Endodermal cell (in vitro differentiated cells): ENCODE results near the gene USP9X. TPM values are rescaled to one million over a fixed set of nuclear protein-coding genes. Genes with fewer than 3 reads are reported as not detected.

Experiments used
- DNase-seq: peaks from one replicate; pipeline ENCODE4 v3.0.0-alpha.2; 2017
- H3K27ac ChIP-seq: 2 replicates; pipeline ENCODE4 v1.5.1; 2013; ENCODE audit warnings: mild to moderate bottlenecking, low read depth, low read length, moderate library complexity
- H3K27me3 ChIP-seq: 2 replicates; pipeline ENCODE4 v1.6.1; 2013; ENCODE audit warnings: mild to moderate bottlenecking, low read length, moderate library complexity; ENCODE audit not compliant: insufficient read depth, control insufficient read depth, poor library complexity, severe bottlenecking
- H3K36me3 ChIP-seq: 2 replicates; pipeline ENCODE4 v1.7.0; 2013; ENCODE audit warnings: mild to moderate bottlenecking, low read length, moderate library complexity; ENCODE audit not compliant: control insufficient read depth, insufficient read depth
- H3K4me1 ChIP-seq: one replicate; pipeline ENCODE4 v1.7.0; 2013; ENCODE audit warnings: low read length; ENCODE audit not compliant: control insufficient read depth, insufficient read depth
- H3K4me3 ChIP-seq: 2 replicates; pipeline ENCODE4 v1.5.1; 2013; ENCODE audit warnings: mild to moderate bottlenecking, low read length, moderate library complexity
- H3K9ac ChIP-seq: 2 replicates; pipeline ENCODE4 v1.6.1; 2013; ENCODE audit warnings: mild to moderate bottlenecking, low read length, moderate library complexity; ENCODE audit not compliant: poor library complexity, severe bottlenecking; ENCODE audit errors: extremely low read depth
- H3K9me3 ChIP-seq: 2 replicates; pipeline ENCODE4 v1.6.1; 2013; ENCODE audit warnings: mild to moderate bottlenecking, low read length, moderate library complexity; ENCODE audit not compliant: control insufficient read depth
- H3K27ac Mint-ChIP-seq: 2 replicates; pipeline ENCODE4 v1.8.0; 2020; ENCODE audit warnings: mixed read lengths
- H3K27me3 Mint-ChIP-seq: 2 replicates; pipeline ENCODE4 v1.8.0; 2021; ENCODE audit warnings: mild to moderate bottlenecking, mixed read lengths; ENCODE audit not compliant: insufficient read depth
- H3K36me3 Mint-ChIP-seq: 2 replicates; pipeline ENCODE4 v1.8.0; 2020; ENCODE audit warnings: low read depth, mixed read lengths
- H3K4me1 Mint-ChIP-seq: 2 replicates; pipeline ENCODE4 v1.8.0; 2020; ENCODE audit warnings: mixed read lengths
- H3K4me3 Mint-ChIP-seq: 2 replicates; pipeline ENCODE4 v1.8.0; 2020; ENCODE audit warnings: mild to moderate bottlenecking, moderate library complexity, mixed read lengths
- H3K9me3 Mint-ChIP-seq: 2 replicates; pipeline ENCODE4 v1.8.0; 2020; ENCODE audit warnings: mild to moderate bottlenecking, mixed read lengths
- WGBS, 2 experiments: methylation state at CpG; one replicate each; pipeline versions ENCODE4 v1.1.5 to v1.1.7; 2013; ENCODE audit warnings: missing lambda C conversion rate in 2 of 2, mixed read lengths in 1 of 2; ENCODE audit not compliant: insufficient coverage in 1 of 2, insufficient read length in 1 of 2; 5-methylcytosine and 5-hydroxymethylcytosine counted together
- total RNA-seq, 2 donors: library from RNA; stranded (reverse); fragmentation: NEBNext Ultra II Directional in 1 of 2; extraction: Animal tissue kit (Norgen Biotek cat#: 25700) in 1 of 2; gene quantifications; 2 replicates in 1 of 2; 3 replicates in 1 of 2; pipeline ENCODE4 v1.2.1, GENCODE V29; 2021
- TF ChIP-seq, protein P1 (sequence below): fragments of 200-600 bp; sonication (generic); conservative IDR thresholded peaks from 2 replicates; pipeline ENCODE4 v1.5.0; 2021; ENCODE audit warnings: antibody characterized with exemption, mild to moderate bottlenecking

Gene USP9X
- total RNA-seq, 2 donors from 2014 or later: 88.1 to 128 TPM

DNA sequence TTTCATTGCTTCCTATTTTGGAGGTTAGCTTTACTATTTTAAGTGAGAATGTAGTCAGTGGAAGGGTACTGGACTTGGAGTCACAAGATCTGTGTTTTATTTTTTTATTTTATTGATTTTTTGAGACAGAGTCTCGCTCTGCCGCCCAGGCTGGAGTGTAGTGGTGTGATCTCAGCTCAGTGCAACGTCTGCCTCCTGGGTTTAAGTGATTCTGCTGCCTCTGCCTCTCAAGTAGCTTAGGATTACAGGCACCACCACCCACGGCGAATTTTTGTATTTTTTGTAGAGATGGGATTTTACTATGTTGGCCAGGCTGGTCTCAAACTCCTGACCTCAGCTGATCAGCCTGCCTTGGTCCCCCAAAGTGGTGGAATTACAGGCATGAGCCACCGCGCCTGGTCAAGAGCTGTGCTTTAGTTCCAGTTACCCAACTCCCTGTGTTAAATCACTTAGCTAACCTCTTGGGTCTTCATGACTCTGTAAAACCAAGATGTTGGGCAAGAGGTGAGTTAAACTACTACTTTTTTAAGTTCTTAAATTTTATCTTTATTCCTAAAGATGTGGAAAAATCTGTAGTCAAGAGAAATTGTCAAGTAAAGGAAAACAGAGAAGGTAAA is 11.2 kb downstream of the USP9X start:
- H3K27me3 Mint-ChIP-seq: no peaks in the 10 kb centered on the region
- H3K36me3 Mint-ChIP-seq: peaks cover 19% of the 10 kb centered on the region
- H3K9ac ChIP-seq: no peak overlapping the region
- no peaks in the 10 kb centered on the region for H3K27me3 ChIP-seq
- no peak overlapping the region for H3K4me3 ChIP-seq
- WGBS, 2 experiments: 83% methylated on average over 5 of the region's 7 CpGs; no CpG with 5 or more reads in 1 of the 2 experiments
- peaks cover 30% of the 10 kb centered on the region for H3K4me1 Mint-ChIP-seq
- TF ChIP-seq, protein P1, sequence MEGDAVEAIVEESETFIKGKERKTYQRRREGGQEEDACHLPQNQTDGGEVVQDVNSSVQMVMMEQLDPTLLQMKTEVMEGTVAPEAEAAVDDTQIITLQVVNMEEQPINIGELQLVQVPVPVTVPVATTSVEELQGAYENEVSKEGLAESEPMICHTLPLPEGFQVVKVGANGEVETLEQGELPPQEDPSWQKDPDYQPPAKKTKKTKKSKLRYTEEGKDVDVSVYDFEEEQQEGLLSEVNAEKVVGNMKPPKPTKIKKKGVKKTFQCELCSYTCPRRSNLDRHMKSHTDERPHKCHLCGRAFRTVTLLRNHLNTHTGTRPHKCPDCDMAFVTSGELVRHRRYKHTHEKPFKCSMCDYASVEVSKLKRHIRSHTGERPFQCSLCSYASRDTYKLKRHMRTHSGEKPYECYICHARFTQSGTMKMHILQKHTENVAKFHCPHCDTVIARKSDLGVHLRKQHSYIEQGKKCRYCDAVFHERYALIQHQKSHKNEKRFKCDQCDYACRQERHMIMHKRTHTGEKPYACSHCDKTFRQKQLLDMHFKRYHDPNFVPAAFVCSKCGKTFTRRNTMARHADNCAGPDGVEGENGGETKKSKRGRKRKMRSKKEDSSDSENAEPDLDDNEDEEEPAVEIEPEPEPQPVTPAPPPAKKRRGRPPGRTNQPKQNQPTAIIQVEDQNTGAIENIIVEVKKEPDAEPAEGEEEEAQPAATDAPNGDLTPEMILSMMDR: no peak
- H3K36me3 ChIP-seq: peaks cover 13% of the 10 kb centered on the region
- peak overlapping the region; percentile 35 for H3K27ac Mint-ChIP-seq
- H3K27ac ChIP-seq: no peak overlapping the region
- H3K4me1 ChIP-seq: no peaks in the 10 kb centered on the region
- no peak overlapping the region for H3K4me3 Mint-ChIP-seq
- no peaks in the 10 kb centered on the region for H3K9me3 ChIP-seq
- H3K9me3 Mint-ChIP-seq: peaks cover 14% of the 10 kb centered on the region
- no peak for DNase-seq

DNA sequence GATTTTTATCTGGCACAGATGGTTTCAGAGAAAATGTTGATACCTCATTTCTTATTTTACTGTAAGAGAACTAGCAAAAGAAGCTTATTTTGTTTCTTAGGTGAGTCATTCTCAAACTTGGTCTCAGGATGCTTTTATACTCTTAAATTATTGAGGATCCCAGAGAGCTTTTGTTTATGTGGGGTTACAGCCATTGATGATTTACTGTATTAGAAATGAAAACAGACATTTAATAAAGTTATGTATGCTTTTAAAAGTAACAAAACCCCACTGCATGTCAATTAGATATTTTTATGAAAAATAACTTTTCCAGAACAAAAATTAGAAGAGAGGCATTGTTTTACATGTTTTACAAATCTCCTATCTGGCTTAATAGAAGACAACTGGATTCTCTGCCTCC is 12.1 kb downstream of the USP9X start:
- peaks cover 23% of the 10 kb centered on the region for H3K36me3 Mint-ChIP-seq
- no peak overlapping the region for H3K27ac ChIP-seq
- H3K4me3 Mint-ChIP-seq: no peak overlapping the region

DNA sequence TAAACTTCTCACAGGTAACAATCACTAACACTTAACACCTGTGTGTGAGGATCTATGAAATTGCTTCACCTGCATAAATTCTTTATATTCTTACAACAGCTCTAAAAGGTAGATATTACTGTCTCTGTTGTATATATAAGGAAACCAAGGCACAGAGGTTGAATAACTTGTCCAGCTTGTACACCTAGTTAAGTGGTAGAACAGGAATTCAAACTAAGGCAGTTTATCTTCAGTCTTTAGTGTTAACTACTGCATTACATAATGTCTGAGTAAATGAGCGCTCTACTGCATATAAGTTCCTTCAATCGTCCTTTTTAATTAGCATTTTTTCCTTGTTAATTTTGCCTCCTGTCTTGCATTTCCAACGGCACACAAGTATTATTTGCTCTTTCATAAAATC is 15.0 kb downstream of the USP9X start:
- no peak overlapping the region for H3K4me3 ChIP-seq
- Mint-ChIP-seq H3K27ac (no peak overlapping the region), H3K4me3 (no peak overlapping the region), H3K27me3 (no peaks in the 10 kb centered on the region), H3K9me3 (peaks cover 15% of the 10 kb centered on the region), H3K4me1 (peaks cover 19% of the 10 kb centered on the region), H3K36me3 (peaks cover 21% of the 10 kb centered on the region)
- no peaks in the 10 kb centered on the region for H3K27me3 ChIP-seq
- H3K36me3 ChIP-seq: peaks cover 6% of the 10 kb centered on the region
- no peaks in the 10 kb centered on the region for H3K4me1 ChIP-seq
- TF ChIP-seq, protein P1: no peak
- H3K9ac ChIP-seq: no peak overlapping the region
- DNase-seq: no peak
- no peaks in the 10 kb centered on the region for H3K9me3 ChIP-seq
- 100% methylated on average over 1 to 3 of the region's 3 CpGs for WGBS, 2 experiments
- H3K27ac ChIP-seq: no peak overlapping the region

More for the DNA sequence above, 12.1 kb downstream of the USP9X start:
- DNase-seq: no peak
- H3K27me3 ChIP-seq: no peaks in the 10 kb centered on the region
- no peak overlapping the region for H3K9ac ChIP-seq
- Mint-ChIP-seq H3K27ac (no peak overlapping the region), H3K9me3 (peaks cover 18% of the 10 kb centered on the region), H3K27me3 (no peaks in the 10 kb centered on the region), H3K4me1 (peaks cover 22% of the 10 kb centered on the region)
- TF ChIP-seq, protein P1: no peak
- no peaks in the 10 kb centered on the region for H3K4me1 ChIP-seq
- H3K4me3 ChIP-seq: no peak overlapping the region
- H3K9me3 ChIP-seq: no peaks in the 10 kb centered on the region
- H3K36me3 ChIP-seq: peaks cover 10% of the 10 kb centered on the region
